K562 (cell line): ENCODE data around the gene TMED10.

ENCODE experiments used
- CTCF ChIP-seq, 3 experiments: IDR thresholded peaks in 2 of 3; conservative IDR thresholded peaks in 1 of 3; 2 replicates each; pipeline ENCODE4 v1.5.1; 2011 to 2012; ENCODE audit warnings: low read length in 3 of 3, mild to moderate bottlenecking in 3 of 3, control low read depth in 2 of 3, improper control_type of control experiment in 1 of 3, inconsistent platforms in 1 of 3, low read depth in 1 of 3, mixed read lengths in 1 of 3, moderate library complexity in 1 of 3; ENCODE audit not compliant: insufficient read depth in 2 of 3
- MAZ ChIP-seq, 2 experiments: fragments of 450-650 bp in 1 of 2; sonication (generic) in 1 of 2; formaldehyde crosslinking; IDR thresholded peaks in 1 of 2; conservative IDR thresholded peaks in 1 of 2; 2 replicates each; pipeline versions ENCODE4 v1.4.0 to v1.5.0; 2020; ENCODE audit warnings: mild to moderate bottlenecking in 1 of 2, missing genetic modification reagents in 1 of 2
- PURB ChIP-seq: sonication (generic); formaldehyde crosslinking; IDR thresholded peaks from 2 replicates; pipeline ENCODE4 v1.9.0; 2021; ENCODE audit warnings: low read depth, mild to moderate bottlenecking, missing genetic modification reagents
- RBM14 ChIP-seq: fragments of 200-400 bp; formaldehyde crosslinking; IDR thresholded peaks from 2 replicates; pipeline ENCODE4 v1.6.1; 2018; ENCODE audit warnings: low read depth, mild to moderate bottlenecking, low read length, moderate library complexity, borderline replicate concordance; ENCODE audit not compliant: insufficient read depth
- USF2 ChIP-seq: sonication (generic); formaldehyde crosslinking; IDR thresholded peaks from 2 replicates; pipeline ENCODE4 v1.5.0; 2020; ENCODE audit warnings: missing genetic modification reagents
- XRCC5 ChIP-seq: fragments of 200-400 bp; formaldehyde crosslinking; IDR thresholded peaks from 2 replicates; pipeline ENCODE4 v1.6.1; 2017; ENCODE audit warnings: low read depth, mild to moderate bottlenecking, low read length

GRCh38 chr14:75107186-75107585, 69.2 kb downstream of the TMED10 start:
- TF ChIP-seq CTCF (IDR thresholded peaks at IDR 0.05 in 2 of 3, conservative IDR thresholded peaks at IDR 0.05 in 1 of 3; ENCODE audit: insufficient read depth in 2 of 3, low read depth in 1 of 3, low read length in 3 of 3) (no peak), RBM14 (no peak), XRCC5 (no peak), USF2 (CRISPR knock-in tag) (no peak), MAZ (CRISPR knock-in tag; conservative IDR thresholded peaks at IDR 0.05 in 1 of 2, IDR thresholded peaks at IDR 0.05 in 1 of 2) (no peak), PURB (CRISPR knock-in tag) (no peak)
